GM19193 (cell line): ENCODE measurements around the gene TUBA1B.

Experiments
- POLR2A ChIP-seq: IDR thresholded peaks from 4 replicates; pipeline ENCODE4 v1.6.1; 2011; ENCODE audit not compliant: insufficient read depth, insufficient read length; ENCODE audit errors: extremely low read depth

Gene TUBA1B

DNA sequence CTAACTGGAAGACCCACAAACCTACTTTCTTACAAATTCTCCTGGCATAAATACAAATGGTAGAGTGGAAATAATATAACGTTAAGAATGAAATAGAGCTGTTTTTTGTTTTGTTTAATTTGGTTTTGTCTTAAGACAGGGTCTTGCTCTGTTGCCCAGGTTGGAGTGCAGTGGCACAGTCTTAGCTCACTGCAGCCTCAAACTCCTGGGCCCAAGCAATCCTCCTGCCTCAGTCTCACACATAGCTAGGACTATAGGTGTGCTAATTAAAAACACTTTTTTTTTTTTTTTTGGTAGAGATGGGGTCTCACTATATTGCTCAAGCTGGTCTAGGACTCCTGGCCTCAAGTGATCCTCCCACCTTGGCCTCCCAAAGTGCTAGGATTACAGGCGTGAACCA lies 32.5 kb downstream of the TUBA1B start:
- TF ChIP-seq POLR2A = no peak

DNA sequence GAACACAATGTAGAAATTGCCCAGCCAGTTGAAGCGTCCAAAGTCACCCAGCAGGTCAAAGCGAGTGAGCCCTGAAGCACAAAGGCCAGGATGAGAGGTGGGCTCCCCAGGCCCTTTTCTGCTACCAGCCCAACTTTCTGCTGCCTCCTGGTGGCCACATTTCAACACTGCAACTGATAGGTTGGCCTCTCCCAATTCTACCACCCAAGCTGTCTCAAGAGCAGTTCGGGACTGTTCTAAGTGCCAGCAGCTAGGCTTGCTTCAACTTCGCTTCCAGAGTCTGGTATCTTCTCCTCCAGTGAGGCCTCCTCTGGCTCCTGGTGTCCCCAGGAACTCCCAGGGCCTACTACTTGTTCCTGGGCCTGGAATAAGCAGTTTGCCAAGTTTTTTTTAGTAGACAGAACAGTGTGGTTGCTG lies 33.2 kb downstream of the TUBA1B start:
- no peak for TF ChIP-seq POLR2A

DNA sequence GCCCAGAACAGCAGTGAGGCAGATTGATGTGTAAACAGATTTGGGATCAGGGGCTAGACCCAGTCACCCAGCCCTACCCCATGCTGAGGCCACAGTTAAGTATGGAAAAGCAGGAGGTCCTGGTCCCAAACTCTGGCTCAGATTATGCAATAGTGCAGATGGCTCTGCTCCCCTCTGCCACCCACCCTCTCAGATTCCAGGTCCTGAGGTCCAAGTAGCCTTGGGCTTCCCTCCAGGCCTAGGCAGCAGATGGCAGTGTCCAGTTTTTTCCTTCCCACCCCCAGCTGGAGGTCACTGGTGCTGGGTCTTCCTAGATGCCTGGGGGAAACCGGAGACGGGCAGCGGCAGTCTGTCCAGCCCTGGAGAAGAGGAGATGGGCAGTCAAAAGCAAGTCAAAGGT lies 33.8 kb downstream of the TUBA1B start:
- TF ChIP-seq POLR2A = no peak

DNA sequence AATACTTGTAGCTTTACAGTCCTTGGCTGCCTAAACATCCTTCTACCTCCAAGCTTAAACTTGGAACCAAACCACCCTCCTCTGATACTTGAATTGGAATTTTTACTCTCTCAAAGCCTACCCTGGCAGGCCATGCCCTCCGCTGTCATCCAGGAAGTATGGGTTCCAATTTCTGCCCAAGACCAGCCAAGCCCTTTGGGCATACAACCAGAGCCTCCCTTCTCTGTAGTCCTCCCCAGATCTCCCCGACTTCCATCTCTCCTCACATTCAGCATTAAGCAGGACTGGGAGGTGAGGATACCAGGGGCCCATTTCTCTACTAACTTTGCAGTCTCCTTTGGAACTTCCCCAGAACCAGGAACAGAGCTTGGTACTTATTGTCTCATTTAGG lies 36.2 kb downstream of the TUBA1B start:
- TF ChIP-seq POLR2A = no peak

DNA sequence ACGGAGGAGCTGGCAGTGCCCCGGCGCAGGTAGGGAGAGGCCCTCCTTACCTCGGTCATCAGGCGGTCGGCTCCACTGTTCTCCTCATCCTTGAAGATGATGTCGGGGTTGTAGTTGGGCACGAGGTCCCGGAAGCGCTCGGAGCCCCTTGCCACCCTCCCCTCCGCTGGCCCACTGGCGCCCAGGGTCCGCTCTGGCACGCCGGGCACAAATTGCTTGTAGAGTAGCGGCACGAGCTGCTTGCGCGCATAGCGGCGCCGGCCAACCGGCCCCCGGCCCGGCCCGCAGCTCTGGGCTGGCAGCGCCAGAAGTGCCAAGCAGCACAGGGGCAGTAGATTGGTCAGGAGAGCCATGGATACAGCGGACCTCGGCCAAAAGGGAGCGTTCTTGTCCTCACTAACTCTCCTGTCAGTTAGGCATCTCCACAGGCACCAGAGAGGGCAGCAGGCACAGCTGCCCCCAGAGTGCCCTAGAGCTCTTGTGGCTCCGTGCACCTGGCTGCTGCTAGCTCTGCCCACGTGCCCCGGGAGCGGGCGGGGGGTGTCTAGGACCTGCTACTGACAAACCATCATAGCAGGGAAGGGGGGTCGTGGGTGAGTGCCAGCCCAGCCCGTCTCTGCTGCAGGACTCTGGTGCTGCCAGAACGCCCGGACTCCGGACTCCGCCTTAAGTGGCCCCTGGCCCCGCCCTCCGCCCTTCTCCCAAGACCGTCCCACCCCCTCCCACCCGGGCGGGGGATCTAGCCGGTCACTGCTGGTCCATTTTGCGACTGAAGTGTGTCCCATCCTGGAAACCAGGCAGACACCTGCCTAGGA lies 36.8 kb downstream of the TUBA1B start, which contains the start of gene DHH:
Gene DHH, minus strand, starts transcription at position 642 of the 815 bp plus-strand sequence. Its CDS starts 289 bp downstream, at position 353.
- TF ChIP-seq POLR2A = no peak

DNA sequence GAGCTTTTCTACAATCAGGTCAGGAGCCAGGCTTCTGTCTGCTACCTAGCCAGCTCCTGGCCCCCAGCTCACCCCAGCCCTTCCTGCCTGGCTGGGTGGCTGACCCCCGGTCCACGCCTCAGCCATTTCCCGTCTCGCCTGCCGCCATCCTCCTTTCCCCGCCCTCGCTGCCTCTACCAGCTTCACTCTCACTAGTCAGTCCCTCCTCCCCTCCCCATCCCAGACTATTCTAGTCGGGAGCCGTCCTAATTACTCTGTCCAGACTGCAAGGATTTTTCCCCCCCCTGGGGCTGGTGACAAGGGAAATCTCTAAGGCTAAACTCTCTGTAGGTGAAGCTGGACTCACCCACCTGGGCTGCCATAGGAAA lies 37.4 kb downstream of the TUBA1B start:
- TF ChIP-seq POLR2A = no peak

DNA sequence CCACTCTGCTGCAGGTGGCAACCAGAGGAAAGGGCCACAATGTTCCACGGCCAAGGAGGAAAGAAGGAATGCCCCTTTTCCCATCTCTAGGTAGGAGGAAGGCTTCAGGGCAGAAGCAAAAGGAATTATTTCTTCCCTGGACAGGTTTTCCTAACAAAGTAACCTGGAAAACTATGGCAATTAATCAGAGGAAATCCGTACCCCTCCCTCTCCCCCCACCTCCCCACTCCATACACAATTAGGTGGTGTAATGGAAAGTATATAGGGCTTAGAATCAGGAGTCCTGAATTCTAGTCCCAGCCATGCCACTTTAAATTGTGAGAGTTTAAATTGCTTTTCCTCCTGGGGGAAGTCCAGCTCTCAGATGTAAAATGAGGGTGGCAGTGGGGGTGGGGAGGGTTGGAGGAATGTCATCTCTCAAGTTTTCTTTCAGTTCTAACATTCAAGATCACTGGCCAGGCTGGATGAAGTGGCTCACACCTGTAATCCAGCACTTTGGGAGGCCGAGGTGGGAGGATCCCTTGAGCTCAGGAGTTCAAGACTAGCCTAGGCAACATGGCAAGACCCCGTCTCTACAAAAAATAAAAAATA lies 38.3 kb downstream of the TUBA1B start:
- TF ChIP-seq POLR2A = no peak

DNA sequence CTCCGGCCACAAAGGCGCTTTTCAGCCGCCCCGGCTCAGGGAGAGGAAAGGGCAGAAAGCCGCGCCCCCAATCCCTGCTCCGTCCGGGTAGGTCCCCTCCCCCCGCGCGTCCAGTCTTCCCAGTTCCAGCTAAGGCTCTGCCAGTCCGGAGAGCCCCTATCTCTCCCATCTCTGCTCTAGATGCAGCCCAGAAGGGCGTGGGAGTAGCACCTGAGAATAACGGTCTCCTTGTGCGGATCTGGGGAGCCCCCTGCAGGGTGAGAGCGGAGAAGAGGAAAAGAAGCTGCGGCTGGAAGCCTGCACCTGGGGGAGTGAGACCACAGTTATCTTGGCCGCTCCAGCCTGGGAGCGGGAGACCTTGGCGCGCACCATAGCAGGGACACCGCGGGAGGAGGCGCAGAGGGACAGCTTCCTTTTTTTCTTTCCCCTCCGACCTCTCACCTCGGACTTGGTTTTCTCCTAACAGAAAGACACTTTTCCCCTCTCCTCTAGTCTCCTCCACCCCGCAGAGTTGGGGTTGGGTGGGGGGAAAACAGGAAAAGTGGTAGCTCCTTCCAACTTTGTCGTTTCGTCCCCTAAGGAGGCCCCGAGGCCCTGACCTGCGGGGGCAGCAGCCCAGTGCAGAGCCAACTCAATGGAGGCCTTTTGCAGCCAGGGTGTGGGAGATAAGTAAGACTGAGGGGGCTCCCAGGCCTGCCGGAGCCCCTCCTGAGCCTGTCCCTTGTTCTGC lies 38.9 kb downstream of the TUBA1B start:
- TF ChIP-seq POLR2A = no peak

DNA sequence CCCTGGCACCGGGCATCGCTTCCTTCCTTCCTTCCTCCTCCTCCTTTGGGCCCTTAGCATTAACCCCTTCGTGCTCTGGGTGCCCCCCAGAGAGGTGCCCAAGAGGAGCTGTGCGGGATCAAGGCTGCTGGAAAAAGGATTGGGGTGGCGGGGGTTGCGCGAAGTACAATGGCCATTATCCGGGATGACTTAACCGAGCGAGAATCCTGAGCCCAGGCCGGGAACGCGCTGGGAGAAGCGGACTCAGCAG lies 39.4 kb downstream of the TUBA1B start:
- no peak for TF ChIP-seq POLR2A

DNA sequence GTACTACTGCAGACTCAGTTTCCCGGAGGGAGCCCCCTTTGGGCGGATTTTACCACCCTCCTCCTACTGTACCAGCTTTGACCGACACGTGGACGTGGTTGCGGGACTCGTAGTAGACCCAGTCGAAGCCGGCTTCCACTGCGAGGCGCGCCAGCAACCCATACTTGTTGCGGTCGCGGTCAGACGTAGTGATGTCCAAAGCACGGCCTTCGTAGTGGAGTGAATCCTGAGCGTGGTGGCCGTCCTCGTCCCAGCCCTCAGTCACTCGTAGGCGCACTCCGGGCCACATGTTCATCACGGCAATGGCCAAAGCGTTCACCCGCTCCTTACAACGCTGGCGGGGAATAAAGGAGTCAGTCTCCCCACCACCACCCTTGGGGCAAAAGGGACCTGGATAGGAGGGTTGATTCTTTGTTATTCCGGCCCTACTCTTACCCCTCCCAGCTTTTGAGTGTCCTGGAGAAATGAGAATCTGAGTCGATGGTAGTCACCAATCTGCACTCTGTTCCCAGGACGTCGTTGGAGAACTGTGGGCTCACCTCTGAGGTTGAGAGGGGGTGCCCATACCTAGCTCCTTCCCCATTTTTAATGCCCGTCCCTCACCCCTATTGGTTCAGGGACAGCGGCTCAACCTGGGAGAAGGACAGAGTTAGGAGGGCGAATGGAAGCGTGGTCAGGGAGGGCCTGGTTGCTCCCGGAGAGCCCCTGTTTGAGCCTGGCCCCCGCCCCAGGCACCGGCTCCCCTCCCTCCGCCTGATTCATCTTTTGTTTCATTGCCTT lies 39.9 kb downstream of the TUBA1B start:
- no peak for TF ChIP-seq POLR2A

DNA sequence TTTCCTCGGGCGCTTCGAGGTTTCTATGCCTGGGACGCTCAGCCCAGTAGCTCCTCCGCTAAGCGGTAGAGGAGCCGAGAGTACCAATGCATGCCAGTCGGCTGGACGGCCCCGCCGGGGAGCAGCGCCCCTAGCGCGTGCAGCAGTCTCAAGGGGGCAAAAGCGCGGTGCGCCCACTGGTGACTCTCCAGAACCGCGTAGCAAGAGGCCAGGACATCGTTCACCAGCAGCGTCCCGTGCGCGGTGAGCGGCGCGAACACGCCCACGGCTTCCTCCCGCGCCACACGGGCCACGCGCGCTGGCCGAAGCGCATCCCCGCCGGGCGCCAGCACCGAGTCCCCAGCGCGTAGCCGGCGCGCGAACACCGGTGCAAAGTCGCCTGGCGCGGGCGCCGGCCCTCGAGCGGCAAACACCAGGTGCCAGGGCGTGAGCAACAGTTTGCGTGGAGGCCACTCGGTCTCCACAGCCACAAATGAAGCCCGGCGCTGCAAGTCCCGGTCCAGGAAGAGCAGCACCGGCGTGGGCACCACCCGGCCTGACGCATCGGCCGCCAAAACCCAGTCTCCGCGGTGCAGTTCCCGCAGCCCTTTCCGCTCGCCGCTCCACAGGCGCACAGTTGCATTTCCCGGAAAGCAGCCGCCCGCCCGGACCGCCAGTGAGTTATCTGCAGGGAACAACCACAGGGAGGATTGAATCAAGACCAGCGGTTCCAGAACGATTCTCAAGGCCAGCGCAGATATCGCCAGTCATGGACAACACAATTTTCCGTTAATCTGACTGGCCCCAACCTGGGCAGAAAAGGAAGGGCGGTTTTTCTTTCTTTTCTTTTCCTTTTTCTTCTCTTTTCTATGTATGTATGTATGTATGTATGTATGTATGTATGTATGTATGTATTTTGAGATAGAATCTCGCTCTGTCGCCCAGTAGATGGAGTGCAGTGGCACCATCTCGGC lies 41.1 kb downstream of the TUBA1B start:
- TF ChIP-seq POLR2A = no peak

DNA sequence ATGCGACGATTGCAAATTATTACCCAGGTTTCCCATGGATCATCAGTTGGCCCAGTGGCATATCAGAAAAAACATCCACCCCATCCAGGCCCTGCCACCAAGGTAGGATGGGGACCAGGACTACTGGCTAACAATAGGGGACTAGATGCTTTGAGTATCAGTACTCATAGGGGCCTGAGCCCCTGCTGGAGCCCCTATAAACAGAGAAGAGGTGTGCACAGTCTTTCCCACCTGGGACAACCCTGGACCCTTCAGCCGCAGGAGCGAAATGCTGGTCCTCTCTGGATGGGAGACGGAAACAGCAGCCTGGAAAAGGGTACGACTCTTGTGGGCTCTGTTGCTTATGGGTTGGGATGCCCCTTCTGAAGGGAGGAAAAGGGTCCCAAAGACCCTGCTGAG lies 42.3 kb downstream of the TUBA1B start:
- no peak for TF ChIP-seq POLR2A

DNA sequence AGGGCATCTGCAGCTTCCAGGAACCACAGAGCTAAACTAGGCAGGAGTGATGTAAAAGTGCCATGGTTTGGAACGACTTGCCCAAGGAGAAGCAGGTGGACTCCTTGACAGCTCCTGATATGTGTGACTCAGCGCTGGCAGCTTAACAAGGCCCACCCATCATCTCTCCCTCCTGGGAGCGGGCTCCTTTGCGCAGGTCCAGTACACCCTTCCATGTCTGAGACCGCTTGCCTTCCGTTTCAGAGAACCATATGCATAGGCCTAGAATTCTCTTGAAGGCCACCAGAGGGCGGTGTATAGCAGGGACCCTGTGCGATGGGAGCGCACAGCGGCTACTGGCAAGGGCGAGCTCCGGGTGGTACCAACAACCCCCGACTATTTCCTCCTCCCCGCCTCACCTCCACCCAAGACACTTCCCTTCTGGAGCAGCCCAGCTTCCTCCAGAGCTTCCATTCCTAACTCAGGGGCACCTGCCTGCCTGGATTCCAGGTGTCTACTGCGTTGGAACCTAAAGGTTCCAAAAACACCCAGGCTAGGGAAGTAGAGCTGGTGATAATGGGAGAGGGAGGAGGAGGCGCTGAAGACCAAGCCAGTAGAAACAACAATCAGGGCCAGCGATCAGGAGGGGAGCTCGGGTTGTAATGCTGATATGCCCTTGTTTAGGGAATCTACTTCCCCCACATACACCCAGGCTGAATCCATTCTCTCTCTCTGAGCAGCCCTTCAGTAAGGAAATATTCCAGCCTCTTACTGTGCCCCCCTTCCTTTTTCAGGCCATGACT lies 42.9 kb downstream of the TUBA1B start:
- no peak for TF ChIP-seq POLR2A

DNA sequence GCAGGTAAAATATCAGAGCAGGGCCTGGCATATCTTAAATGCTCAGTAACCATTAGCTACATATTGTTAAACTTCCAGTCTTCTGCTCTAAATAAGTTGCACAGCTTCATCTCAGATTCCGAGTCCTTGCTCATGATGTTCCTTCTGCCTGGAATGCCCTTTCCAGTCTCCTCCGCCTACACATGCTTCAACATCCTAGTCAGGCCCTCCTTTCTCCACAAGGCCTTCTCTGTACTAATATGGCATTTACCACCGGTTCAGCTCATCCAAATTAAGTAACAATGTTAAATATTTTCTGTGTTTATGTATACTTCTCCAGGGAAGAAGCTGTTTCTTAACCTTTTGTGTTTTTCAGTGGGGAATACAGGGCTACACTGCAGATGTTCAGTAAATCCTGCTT lies 45.1 kb downstream of the TUBA1B start:
- no peak for TF ChIP-seq POLR2A

DNA sequence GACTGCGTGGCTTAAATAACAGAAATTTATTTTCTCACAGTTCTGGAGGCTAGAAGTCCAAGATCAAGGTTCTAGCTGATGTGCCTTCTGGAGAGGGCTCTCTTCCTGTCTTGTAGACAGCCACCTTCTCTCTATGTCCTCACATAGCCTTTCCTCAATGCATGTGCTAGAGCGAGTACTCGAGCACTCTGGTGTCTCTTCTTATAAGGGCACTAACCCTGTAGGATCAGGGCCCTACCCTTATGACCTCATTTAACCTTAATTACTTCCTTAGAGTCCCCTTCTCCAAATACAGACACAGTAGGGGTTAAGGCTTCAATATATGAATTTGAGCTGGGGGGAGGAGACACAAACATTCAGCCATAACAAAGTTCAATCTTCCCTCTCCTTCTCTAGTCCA lies 46.8 kb downstream of the TUBA1B start:
- no peak for TF ChIP-seq POLR2A
